Measurements from ENCODE around the gene KCNMA1.

The KCNMA1 gene

DNA sequence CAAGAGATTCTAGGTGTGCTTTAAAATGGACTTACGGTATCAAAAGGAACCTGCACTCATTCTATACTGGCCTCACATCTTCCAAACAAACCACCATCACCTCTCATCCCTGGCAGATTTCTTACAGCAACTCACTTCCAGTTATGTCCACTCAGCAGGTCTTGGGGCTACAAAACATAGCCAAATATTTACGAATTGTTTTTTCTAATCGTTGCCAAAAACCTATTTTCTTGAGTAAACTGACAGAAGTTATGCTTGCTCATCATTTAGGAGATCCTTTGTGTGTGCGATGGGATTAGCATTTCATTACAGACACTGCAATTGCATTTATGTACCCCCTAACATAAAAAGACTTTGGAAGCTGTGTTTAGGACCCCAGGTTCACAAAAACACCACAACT is 2.7 kb downstream of the KCNMA1 start:
- no peak for DNase-seq (ENCODE audit: low spot score)

DNA sequence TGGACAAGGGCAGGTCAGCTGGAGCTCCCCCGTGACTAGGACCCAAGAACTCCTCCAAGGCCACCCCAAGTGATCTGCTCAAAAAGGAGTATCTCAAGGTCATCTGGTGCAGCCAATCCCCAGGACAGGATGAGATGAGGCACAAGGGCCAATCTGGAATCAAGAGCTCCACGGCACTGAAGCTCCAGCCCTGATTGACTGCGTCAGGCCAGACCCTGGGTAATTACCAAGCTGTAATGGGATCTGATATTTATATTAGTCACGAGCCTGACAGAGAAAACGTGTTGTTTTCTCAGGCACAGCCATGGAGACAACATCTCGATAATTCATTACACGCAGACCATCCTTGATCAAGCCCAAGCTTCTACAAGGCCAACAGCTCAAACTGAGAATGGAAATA is 4.2 kb downstream of the KCNMA1 start:
- no peak for DNase-seq (ENCODE audit: low spot score)

DNA sequence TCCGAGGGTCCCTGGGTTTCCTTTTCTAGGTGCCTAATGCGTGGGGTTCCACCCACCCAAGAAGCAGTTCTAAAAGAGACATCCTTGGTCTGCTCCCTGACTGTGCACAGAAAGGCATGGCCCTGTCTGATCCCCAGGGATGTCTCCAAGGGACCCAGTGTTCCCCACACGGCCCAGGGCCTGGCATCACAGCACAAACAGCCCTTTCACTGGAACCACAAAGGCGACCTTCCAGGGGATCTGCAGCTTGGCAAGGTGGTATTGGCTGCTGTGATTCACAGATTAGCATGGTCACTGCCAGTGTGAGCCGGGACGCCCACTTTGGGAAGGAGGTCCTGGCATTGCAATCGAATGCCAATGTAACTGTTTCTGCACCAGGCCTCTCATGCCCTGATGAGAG is 6.4 kb downstream of the KCNMA1 start:
- no peak for DNase-seq (ENCODE audit: low spot score)

DNA sequence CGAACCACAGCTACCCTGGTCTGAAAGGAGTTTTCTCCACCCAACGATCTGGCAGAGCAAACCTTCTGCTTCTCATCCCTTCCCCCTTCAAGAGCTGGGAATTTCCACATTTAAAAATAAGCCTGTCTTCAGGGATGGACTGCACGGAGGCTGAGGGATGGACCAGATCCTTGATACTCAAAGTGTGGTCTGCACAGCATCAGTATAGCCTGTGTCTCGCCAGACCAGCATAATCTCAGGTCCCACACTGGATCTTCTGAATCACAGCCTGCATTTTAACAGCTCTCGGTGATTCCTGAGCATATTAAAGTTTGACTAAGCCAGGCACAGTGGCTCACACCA is 7.1 kb downstream of the KCNMA1 start:
- no peak for DNase-seq (ENCODE audit: low spot score)

DNA sequence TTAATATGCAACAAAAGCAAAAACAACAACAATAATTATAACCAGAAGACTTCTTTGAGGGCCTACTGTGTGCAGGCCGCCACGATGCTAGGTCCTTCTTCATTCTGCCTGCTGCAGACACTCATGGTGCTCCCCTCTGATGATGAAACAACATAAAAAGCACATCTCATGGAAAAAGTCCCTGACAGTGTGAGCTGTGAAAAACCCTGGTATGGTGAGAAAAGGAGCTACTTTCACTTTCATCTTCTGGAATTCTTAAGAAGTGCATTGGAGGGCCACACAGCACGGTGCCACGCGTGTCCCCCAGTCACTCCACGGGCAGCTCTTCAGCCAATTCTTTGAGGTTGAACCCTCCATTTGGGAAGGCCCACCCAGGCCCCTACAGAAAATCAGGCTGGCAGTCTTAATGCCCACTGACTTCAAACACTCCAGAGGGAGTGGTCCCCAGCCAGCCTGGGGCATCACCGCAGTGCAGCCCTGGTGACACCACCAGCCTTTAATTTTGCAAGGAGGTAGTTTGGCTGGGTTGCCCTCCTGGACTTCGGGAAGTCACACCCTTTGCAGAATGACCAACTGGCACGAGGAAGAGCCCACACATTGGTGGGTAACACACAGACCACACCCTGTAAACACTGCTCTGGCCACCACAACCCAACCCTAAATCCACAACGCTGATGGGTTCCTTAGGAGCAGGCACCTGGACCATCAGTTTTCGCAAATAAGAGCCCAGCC is 7.7 kb downstream of the KCNMA1 start:
- no peak for DNase-seq (ENCODE audit: low spot score)

DNA sequence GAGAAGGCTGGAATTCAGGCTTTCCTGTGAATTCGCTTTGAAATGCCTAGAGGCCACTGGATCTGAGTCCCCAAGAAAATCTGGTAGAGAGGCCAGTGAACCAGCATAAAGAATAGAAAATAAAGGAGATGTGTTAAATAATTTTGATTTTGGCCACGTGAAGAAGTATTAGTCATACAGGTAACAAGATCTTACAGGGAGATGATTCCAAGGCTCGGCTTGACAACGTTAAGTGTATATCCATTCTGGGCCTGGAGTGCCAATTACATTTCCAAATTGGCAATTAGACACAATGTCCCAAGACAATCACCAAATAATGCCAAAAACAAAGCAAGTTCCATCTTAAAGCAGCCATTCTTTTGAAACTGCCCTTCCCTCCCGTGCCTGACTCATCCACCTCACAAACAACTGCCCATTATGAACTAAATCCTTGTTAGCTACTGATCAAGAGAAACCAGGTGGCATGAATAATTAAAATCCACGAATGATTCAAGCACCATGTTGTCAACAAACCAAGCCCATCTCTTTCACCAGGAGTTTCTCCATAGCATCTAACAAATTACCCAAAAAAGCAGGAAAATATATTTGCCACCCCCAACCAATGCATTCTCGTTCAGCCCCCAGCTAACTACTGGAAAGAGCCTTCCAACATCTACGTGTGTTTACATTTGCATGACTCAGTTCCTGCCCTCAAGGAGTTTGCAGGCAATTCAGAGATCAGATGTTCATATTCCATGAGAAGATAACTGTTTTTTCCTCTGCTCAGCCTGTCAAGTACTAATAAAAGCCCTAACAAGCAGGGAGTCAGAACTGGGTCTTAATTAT is 8.5 kb downstream of the KCNMA1 start:
- DNase-seq (ENCODE audit: low spot score), result no peak

DNA sequence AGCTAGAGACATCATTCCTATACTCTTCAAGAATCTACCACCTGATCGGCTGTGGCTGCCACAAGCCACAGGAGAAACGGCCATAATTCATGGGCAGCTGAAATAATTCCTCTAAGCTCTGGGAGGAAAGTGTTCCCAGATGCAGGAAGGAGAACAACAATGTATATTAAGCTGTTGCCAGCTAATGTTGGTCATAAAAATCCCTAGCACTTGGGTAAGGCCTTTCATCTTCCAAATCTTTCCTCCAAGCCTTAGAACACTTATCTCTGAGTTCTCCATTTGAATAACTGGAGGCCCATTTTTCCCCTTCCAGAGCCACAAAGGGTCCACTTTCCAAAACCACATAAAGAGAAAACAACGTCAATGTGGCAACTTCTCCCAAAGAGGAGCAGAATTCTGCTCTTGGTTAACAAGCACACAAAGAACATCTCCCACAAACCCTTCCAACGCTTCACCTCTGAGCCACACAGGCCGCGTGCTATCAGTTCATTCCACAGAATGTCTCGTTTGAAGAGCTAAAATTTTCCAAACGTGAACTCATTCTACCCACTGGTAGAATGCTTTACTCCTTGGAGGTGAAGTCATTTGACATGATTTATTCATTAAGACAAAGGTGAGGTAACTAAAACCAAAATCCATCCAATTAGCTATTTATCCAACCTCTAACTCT is 11.2 kb downstream of the KCNMA1 start:
- no peak for DNase-seq (ENCODE audit: low spot score)

DNA sequence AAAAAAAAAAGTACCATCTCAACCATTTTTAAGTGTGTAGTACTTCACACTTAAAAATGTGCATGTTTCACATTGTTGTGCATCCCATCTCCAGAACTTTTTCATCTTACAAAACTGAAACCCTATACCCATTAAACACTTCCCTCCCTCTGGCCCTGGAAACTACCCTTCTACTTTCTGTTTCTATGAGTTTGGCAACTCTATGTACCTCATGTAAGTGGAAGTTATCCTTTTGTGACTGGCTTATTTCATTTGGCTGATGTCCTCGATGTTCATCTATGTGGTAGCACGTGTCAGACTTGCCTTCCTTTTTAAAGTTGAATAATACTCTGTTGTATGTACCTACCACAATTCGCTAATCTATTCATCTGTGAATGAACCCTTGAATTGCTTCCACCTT is 12.2 kb downstream of the KCNMA1 start:
- DNase-seq (ENCODE audit: low spot score), result no peak

DNA sequence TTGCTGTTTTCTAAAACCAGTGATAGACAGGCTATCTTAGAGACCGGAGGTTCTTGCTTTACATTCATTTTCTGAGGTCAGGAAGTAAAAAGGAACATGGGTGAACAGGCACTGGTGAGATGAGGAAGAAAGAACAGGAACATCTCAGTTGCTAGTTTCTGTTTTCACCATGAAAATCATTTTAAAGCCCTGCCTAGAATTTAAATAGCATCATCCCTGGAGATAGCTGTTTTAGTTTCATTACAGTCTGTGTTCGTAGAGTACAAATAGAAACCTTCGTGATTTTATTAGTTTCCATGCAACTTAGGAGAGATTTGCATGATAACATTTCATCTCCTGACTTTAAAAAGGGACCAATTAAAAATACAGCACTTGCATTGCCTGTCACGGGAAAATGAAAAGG is 14.7 kb downstream of the KCNMA1 start:
- DNase-seq (ENCODE audit: low spot score), result no peak

DNA sequence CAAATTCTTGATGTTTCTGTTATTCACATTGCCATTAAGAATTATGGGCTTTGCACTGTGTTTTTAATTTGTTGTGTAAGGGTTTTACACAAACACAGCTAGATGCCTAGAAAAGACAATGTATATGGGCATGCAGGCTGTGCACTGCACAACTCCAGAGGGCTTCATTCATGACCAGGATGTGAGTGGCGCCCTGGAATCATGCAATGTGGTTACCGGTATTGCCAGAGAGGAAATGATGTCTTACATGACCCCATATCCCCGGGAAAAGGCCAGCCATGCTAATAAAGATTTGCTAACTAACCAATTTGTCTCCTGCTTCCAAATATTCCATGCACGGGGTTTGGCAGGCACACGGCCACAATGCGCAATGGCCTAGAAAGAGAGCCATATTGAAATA is 16.9 kb downstream of the KCNMA1 start:
- DNase-seq (ENCODE audit: low spot score), result no peak

DNA sequence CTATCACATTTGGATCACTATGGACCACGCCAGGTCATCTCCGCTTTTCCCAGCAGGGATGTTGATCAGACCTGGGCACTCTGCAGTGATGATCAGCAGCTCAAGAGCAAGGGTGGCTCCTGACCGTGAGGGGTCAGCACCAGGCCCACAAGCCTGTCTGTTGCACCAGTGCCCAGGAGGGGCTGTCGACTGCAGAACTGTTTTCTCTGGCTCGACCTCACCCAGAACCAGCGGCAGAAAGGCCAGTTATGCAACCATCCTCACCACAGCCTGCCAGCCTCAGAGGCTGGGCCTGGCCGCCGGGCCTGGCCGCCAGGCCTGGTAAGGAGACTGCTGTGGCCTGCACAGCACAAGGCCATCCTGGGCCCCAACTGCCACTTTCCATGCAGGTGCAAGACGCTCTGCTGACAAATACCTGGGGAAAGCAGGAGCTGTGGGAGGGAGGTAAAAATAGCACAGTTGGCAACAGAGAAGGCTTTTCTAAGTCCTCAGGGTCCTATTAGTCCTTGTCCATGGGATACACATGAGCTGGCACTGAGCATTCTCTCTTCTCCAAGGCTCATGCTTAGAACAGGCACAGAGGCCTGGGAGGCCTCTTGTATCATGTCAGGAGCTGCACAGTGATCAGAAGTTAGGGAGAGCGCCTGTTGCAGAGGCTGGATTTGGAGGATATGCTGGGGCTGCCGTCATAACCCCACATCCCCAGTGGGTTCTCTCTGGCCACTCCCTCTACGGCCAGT is 17.5 kb downstream of the KCNMA1 start:
- no peak for DNase-seq (ENCODE audit: low spot score)

DNA sequence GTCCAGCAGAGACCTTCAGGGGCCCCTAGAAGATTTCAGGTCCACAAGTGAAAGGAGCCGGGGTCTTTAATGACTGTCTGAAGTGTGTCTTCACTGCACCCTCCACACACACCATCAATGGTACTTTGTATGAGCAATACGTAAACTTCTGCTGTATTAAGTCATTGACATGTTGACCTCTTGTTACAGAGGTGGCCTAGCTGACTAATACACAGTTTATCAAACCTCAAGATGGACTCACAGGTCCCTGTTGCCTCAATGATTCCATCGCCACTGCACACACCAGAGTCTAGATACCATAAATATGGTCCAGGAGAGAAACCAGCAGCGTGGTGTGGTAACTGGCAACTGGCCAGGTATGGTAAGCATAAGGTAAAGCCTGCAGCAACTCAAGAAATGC is 19.5 kb downstream of the KCNMA1 start:
- no peak for DNase-seq (ENCODE audit: low spot score)

DNA sequence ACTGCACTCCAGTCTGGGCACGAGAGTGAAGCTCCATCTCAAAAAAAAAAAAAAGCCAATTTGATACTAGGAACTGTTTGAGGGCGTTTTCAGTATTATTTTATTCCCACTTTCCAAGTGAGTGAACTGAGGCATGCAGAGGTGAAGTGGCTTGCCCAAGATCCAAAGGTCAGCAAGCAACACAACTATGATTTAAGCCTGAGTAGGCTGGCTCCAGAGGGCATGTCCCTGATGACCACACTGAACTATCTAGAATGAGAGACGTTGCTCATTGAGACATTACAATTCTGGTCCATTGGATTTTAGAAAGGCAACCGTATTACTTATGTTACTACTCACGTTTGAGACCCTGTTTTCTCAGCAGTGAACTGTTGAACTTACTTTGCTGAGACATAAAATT is 20.8 kb downstream of the KCNMA1 start:
- DNase-seq (ENCODE audit: low spot score), result no peak

DNA sequence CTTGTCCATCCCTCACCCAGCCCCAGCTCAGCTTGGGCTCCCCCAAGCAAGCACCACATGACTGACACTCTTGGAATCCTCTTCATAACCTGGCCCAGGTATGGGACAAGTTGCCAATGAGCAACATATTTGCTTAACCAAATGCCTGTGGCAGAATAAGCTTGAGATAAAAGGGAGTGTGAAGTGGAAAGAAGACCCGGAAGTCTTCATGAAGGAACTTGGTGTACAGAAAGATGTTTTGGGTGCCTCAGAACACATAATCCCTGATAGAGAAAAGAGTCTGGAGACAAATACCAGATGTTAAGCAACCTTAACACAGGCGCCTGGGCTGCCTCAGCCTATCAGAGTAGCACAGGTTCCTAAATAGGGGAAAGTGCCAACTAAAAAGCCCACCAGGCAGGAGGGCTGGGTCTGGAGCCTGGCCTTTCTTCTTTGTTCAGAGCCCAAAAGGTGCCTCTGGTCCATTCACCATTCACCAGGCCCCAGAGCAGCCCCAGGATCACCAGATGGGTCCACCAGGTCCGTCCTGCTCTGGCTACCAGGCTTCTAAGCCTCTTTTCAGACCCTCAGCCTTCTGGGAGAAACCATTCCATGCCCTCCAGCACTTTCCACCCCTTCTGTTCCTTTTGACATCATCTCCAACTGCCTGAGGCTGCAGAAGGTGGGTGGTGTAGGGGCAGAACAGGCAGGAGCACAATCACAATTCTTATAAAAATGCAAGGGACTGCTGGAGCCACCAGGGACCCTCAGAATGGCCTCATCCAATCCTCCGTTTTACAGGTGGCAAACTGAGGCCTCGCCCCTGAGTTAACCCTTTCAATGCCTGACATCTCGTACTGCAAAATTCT is 22.6 kb downstream of the KCNMA1 start:
- DNase-seq (ENCODE audit: low spot score), result no peak

DNA sequence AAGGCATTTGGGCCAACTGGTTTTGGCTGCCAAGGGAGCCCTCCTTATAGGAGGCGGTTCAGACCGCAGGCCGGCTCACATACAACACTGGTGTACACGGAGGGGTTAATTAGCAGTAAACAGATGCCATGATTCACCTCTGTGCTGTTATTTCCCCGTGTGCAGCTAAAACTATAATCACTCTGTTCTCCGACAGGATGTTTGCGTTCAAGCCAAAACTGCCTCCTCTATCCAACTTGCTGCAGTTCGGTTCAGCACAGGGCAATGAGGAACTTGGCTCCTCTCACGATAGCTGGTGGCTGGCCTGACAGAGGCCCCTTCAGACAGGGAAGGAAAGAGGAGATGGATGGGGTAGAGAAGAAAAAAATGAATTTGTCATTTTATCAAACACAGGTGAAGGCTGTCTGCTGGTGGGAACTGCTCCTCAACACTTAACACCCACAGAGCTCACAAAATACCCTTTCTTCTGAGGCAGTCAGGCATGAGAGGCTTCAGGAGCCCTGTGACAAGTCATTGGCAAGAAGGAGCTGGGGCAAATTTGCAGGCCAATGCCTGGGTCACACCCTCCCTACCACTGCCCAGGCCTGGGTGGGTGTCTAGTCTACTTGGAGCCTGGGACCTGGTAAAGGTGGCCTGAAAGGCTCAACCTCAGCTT is 24.0 kb downstream of the KCNMA1 start:
- peak; percentile 61 for DNase-seq (ENCODE audit: low spot score)

DNA sequence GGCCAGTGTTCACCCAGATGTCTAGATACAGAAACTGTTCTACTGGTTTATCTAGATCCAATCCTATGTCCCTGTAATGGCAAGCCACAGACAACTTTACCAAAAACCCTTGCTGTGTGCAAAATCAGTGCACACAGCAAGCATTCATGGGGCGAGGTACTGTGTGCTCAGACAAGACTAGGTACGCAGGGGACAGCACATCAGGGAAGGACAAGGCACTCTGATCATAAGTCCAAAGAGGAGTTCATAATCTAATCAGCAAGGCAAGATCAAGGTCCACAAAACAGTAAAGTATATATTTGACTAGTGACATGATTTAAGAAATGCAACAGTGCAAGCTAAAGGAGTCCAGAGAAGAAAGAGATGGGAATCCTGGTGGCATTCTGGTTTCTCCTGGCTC is 25.9 kb downstream of the KCNMA1 start:
- no peak for DNase-seq (ENCODE audit: low spot score)

DNA sequence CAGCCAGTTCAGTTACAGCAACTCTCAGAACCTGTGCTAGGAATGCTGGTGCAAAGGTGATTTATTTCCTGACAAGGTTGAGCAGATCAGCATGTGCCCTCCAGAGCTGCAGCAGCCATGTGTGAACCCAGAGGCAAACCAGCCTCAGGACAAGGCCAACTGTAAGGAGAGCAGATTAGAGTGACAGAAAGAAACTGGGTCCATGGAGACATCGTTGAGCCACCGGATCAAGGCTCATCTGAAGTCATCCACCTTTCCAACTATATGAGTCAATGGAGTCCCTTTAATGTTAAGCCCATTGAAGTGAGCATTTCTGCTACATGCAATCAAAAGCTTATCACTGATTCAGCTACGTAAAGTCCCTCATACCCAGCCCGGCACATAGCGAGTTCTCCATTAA is 26.4 kb downstream of the KCNMA1 start:
- DNase-seq (ENCODE audit: low spot score), result no peak

DNA sequence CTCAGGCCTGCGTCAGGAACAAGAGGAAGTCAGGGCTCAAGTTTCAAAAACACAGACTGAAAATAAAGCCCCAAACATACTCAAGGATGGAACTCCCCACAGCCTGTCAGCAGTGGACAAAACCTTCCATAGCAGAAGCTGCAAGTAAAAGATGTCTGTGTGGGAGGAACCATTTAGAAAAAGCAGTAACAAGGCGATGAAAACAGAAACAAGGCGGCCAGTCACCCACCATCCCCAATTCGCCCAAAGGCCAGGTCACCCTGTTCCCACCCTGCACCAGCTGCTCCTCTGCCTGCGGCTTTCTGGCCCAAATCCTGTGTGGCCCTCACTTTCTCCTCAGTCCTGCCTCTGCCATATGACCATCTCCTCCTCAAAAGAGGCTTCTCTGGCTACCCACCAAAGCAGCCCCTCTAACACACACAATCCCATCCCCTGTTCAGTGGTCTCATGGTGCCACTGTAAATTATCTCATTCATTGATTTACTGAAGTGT is 27.8 kb downstream of the KCNMA1 start:
- DNase-seq (ENCODE audit: low spot score), result no peak

DNA sequence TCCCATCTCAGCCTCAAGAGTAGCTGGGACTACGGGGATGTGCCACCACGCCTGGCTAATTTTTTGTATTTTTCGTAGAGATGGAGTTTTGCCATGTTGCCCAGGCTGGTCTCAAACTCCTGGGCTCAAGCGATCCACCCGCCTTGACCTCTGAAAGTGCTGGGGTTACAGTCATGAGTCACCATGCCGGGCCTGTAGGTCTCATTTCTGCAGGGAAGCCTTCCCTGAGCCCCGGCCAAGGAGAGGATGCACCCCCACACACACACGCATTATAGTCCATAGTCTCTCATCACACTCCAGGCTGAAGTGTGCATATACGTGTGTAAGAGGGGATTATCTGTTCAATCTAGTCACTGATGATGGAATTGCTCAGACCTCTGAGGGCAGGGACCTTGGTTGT is 29.3 kb downstream of the KCNMA1 start:
- no peak for DNase-seq (ENCODE audit: low spot score)

DNA sequence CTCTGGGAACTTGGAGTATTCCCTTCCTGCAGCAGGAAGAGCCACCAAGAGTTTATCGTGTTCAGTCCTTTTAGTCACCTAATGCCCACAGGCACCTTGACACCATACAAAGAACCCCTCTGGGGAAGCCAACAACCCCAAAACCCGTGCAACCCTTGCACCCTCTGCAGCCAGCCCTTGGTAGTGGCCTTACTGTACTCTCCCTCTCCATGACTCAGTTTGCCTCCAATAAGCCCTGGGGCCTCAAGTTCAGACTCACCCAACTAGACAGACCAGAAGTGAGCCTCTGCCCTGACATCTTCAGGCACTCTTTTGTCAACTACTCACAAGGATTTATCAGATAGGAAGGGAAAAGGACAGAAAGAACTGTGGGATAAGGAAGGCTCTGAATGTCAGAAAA is 30.9 kb downstream of the KCNMA1 start:
- no peak for DNase-seq (ENCODE audit: low spot score)

DNA sequence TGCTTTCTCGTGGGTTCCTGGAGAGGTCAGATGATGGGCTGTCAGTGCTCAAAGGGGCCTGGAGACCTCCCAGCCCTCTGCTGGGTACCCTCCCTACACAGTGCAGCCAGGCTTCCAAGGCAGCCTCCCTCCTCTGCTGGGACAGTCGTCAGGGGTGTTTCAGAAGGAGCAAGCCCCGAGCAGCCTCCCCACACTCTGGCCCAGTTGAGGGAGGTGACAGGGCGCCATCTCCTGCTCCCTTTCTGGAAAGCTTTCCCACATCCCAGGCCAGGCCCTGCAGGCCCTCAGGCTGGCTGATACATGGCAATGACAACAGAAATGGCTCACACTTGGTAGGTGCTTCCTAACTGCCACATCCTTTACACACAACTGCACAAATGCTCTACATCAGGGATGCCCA is 32.1 kb downstream of the KCNMA1 start:
- DNase-seq (ENCODE audit: low spot score), result peak; percentile 38
